Gastrocnemius medialis (tissue), 4 donors: ENCODE measurements around the gene LRRC8C. TPM values are rescaled to one million over a fixed set of nuclear protein-coding genes. Genes with fewer than 3 reads are reported as not detected.

ENCODE experiments used
- ATAC-seq, 2 donors: fragments of 150-250 bp; one replicate each; pipeline ENCODE4 v1.9.1; 2016
- DNase-seq, 2 donors: peaks; one replicate each; pipeline ENCODE4 v3.0.0-alpha.2; 2019
- H3K27ac ChIP-seq, 4 donors: fragments of 200-600 bp; sonication (generic); 1 replicate in 1 of 4; 2 replicates in 3 of 4; pipeline ENCODE4 v1.5.1; 2016 to 2018; ENCODE audit warnings: mild to moderate bottlenecking in 2 of 4, moderate library complexity in 1 of 4
- H3K27me3 ChIP-seq, 3 donors: fragments of 200-600 bp; sonication (generic) in 2 of 3; 1 replicate in 1 of 3; 2 replicates in 2 of 3; pipeline versions ENCODE4 v1.5.1 to v1.6.0; 2016 to 2019; ENCODE audit warnings: mild to moderate bottlenecking in 1 of 3, moderate library complexity in 1 of 3
- H3K36me3 ChIP-seq, 2 donors: fragments of 200-600 bp; sonication (generic) in 1 of 2; one replicate each; pipeline ENCODE4 v1.5.1; 2017 to 2018
- H3K4me1 ChIP-seq, 2 donors: fragments of 200-600 bp; sonication (generic) in 1 of 2; one replicate each; pipeline ENCODE4 v1.5.1; 2016 to 2017; ENCODE audit warnings: mild to moderate bottlenecking in 2 of 2
- H3K4me3 ChIP-seq, 4 donors: fragments of 200-600 bp; sonication (generic) in 3 of 4; 1 replicate in 1 of 4; 2 replicates in 3 of 4; pipeline ENCODE4 v1.5.1; 2016 to 2019; ENCODE audit warnings: mild to moderate bottlenecking in 2 of 4
- H3K9me3 ChIP-seq, 3 donors: fragments of 200-600 bp; sonication (generic) in 2 of 3; 1 replicate in 1 of 3; 2 replicates in 2 of 3; pipeline ENCODE4 v1.5.1; 2016 to 2019
- POLR2A ChIP-seq, 2 donors: fragments of 450-650 bp; IDR thresholded peaks; one replicate each; pipeline ENCODE4 v1.6.1; 2017; ENCODE audit warnings: antibody characterized with exemption in 2 of 2, mild to moderate bottlenecking in 2 of 2, moderate library complexity in 2 of 2
- in situ Hi-C, 4 donors: fragments of 200-750 bp; cut with MboI; loops; one replicate each; pipeline versions ENCODE4 v1.15.0 to v1.8.0; 2017; ENCODE audit warnings: low sequenced_read_pairs in 4 of 4
- intact Hi-C: fragments of 100-400 bp; cut with DNase I; formaldehyde crosslinking; loops from one replicate; pipeline ENCODE4 v1.15.1; 2023; ENCODE audit warnings: low total_unique reads
- total RNA-seq, 4 donors: library from RNA; depleted of rRNA; stranded (reverse); fragments of >200 nt; gene quantifications; one replicate each; pipeline versions ENCODE4 v1.1.0 to v1.2.3, GENCODE V29; 2016
- TF ChIP-seq, protein P1 (sequence below), 5 experiments: fragments of 450-650 bp in 3 of 5; fragments of 200-600 bp in 2 of 5; sonication (generic) in 2 of 5; IDR thresholded peaks in 4 of 5; conservative IDR thresholded peaks in 1 of 5; 1 replicate in 4 of 5; 2 replicates in 1 of 5; pipeline ENCODE4 v1.5.1; 2016 to 2019; ENCODE audit warnings: antibody characterized with exemption in 5 of 5, mild to moderate bottlenecking in 3 of 5, moderate library complexity in 3 of 5

LRRC8C gene
- total RNA-seq, 4 donors from 2014 or later, result 2.9 to 5.8 (median 4.1) TPM

DNA sequence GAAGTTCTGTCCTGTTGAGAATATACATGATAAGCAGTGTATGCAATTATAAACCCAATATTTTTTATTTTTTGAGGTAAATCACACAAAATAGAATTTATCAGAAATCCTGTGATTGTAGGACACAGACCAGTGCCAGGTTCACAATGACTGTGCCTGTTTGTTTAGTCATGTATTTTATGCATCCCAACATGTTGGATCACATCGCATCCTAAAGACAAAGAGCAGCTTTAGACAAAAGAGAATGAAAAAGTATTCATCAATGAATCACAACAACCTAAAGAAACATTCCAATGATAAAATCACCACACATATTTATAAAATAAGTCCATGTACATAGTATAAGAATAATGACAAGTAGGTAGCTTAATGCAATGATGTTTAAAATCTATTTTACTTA is 134.7 kb downstream of the LRRC8C start:
- no peaks in the 10 kb centered on the region for H3K27me3 ChIP-seq
- ATAC-seq (no peak), DNase-seq (no peak)
- H3K9me3 ChIP-seq, result no peaks in the 10 kb centered on the region
- peaks cover under 1 to 9% of the 10 kb centered on the region in 2 donors for H3K4me1 ChIP-seq
- in situ Hi-C loops, result loop anchor here (10.0 to 25.0 kb wide), 5 partner anchors 130 to 293 kb away; partner anchors contain the start of genes LRRC8C (in 3 of the 4) and LRRC8B (in 1 of the 4)
- TF ChIP-seq, protein P1, sequence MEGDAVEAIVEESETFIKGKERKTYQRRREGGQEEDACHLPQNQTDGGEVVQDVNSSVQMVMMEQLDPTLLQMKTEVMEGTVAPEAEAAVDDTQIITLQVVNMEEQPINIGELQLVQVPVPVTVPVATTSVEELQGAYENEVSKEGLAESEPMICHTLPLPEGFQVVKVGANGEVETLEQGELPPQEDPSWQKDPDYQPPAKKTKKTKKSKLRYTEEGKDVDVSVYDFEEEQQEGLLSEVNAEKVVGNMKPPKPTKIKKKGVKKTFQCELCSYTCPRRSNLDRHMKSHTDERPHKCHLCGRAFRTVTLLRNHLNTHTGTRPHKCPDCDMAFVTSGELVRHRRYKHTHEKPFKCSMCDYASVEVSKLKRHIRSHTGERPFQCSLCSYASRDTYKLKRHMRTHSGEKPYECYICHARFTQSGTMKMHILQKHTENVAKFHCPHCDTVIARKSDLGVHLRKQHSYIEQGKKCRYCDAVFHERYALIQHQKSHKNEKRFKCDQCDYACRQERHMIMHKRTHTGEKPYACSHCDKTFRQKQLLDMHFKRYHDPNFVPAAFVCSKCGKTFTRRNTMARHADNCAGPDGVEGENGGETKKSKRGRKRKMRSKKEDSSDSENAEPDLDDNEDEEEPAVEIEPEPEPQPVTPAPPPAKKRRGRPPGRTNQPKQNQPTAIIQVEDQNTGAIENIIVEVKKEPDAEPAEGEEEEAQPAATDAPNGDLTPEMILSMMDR (IDR thresholded peaks at IDR 0.05 in 4 of 5, conservative IDR thresholded peaks at IDR 0.05 in 1 of 5), result no peak
- no peak for TF ChIP-seq POLR2A (IDR thresholded peaks at IDR 0.05)
- H3K4me3 ChIP-seq, result no peak overlapping the region
- intact Hi-C loops, result loop anchor here (10.0 kb wide), 1 partner anchor 173 kb away; no protein-coding TSS in a partner anchor
- no peaks in the 10 kb centered on the region for H3K36me3 ChIP-seq
- H3K27ac ChIP-seq, result no peak overlapping the region

Other genes with a start within 250 kb of the LRRC8C start
- 10 to 100 TPM in 2 of 4 donors, 1 to 10 TPM in 2; 3.5 to 15.7 (median 8.5) TPM for gene LRRC8B, start 108.3 kb upstream of the LRRC8C start, total RNA-seq
- gene LRRC8D, start 187.9 kb downstream of the LRRC8C start, total RNA-seq, result 10 to 100 TPM in 2 of 4 donors, 1 to 10 TPM in 2; 3.0 to 15.0 (median 9.2) TPM